Gastrocnemius medialis (tissue), 4 donors: ENCODE results near the gene MYZAP. TPM values are rescaled to one million over a fixed set of nuclear protein-coding genes. Genes with fewer than 3 reads are reported as not detected.
"Not testable (repeated sequence)": the region's sequence is repeated elsewhere in the genome, so short reads cannot be mapped to it uniquely, and the experiment has no call there.

ENCODE experiments used
- ATAC-seq, 2 donors: fragments of 150-250 bp; one replicate each; pipeline ENCODE4 v1.9.1; 2016
- DNase-seq, 2 donors: peaks; one replicate each; pipeline ENCODE4 v3.0.0-alpha.2; 2019
- H3K27ac ChIP-seq, 4 donors: fragments of 200-600 bp; sonication (generic); 1 replicate in 1 of 4; 2 replicates in 3 of 4; pipeline ENCODE4 v1.5.1; 2016 to 2018; ENCODE audit warnings: mild to moderate bottlenecking in 2 of 4, moderate library complexity in 1 of 4
- H3K27me3 ChIP-seq, 3 donors: fragments of 200-600 bp; sonication (generic) in 2 of 3; 1 replicate in 1 of 3; 2 replicates in 2 of 3; pipeline versions ENCODE4 v1.5.1 to v1.6.0; 2016 to 2019; ENCODE audit warnings: mild to moderate bottlenecking in 1 of 3, moderate library complexity in 1 of 3
- H3K36me3 ChIP-seq, 2 donors: fragments of 200-600 bp; sonication (generic) in 1 of 2; one replicate each; pipeline ENCODE4 v1.5.1; 2017 to 2018
- H3K4me1 ChIP-seq, 2 donors: fragments of 200-600 bp; sonication (generic) in 1 of 2; one replicate each; pipeline ENCODE4 v1.5.1; 2016 to 2017; ENCODE audit warnings: mild to moderate bottlenecking in 2 of 2
- H3K4me3 ChIP-seq, 4 donors: fragments of 200-600 bp; sonication (generic) in 3 of 4; 1 replicate in 1 of 4; 2 replicates in 3 of 4; pipeline ENCODE4 v1.5.1; 2016 to 2019; ENCODE audit warnings: mild to moderate bottlenecking in 2 of 4
- H3K9me3 ChIP-seq, 3 donors: fragments of 200-600 bp; sonication (generic) in 2 of 3; 1 replicate in 1 of 3; 2 replicates in 2 of 3; pipeline ENCODE4 v1.5.1; 2016 to 2019
- CTCF ChIP-seq, 5 experiments: fragments of 450-650 bp in 3 of 5; fragments of 200-600 bp in 2 of 5; sonication (generic) in 2 of 5; IDR thresholded peaks in 4 of 5; conservative IDR thresholded peaks in 1 of 5; 1 replicate in 4 of 5; 2 replicates in 1 of 5; pipeline ENCODE4 v1.5.1; 2016 to 2019; ENCODE audit warnings: antibody characterized with exemption in 5 of 5, mild to moderate bottlenecking in 3 of 5, moderate library complexity in 3 of 5
- POLR2A ChIP-seq, 2 donors: fragments of 450-650 bp; IDR thresholded peaks; one replicate each; pipeline ENCODE4 v1.6.1; 2017; ENCODE audit warnings: antibody characterized with exemption in 2 of 2, mild to moderate bottlenecking in 2 of 2, moderate library complexity in 2 of 2
- in situ Hi-C, 4 donors: fragments of 200-750 bp; cut with MboI; loops; one replicate each; pipeline versions ENCODE4 v1.15.0 to v1.8.0; 2017; ENCODE audit warnings: low sequenced_read_pairs in 4 of 4
- intact Hi-C: fragments of 100-400 bp; cut with DNase I; formaldehyde crosslinking; loops from one replicate; pipeline ENCODE4 v1.15.1; 2023; ENCODE audit warnings: low total_unique reads
- total RNA-seq, 4 donors: library from RNA; depleted of rRNA; stranded (reverse); fragments of >200 nt; gene quantifications; one replicate each; pipeline versions ENCODE4 v1.1.0 to v1.2.3, GENCODE V29; 2016

Gene MYZAP
- total RNA-seq, 4 donors from 2014 or later: 1.3 to 9.4 (median 1.4) TPM

GRCh38 chr15:57611938-57612337 lies 20.2 kb downstream of the MYZAP start:
- Histone ChIP-seq H3K9me3 (no peaks in the 10 kb centered on the region), H3K27me3 (no peaks in the 10 kb centered on the region), H3K36me3 (no peaks in the 10 kb centered on the region), H3K27ac (peak overlapping the region in 2 of 4 donors; percentile 27 to 55), H3K4me3 (no peak overlapping the region), H3K4me1 (peaks cover 17 to 35% of the 10 kb centered on the region in 2 donors)
- intact Hi-C loops: loop anchor here (1.0 kb wide), 1 partner anchor 52 kb away; no protein-coding TSS in a partner anchor
- TF ChIP-seq POLR2A (IDR thresholded peaks at IDR 0.05) (no peak), CTCF (IDR thresholded peaks at IDR 0.05 in 4 of 5, conservative IDR thresholded peaks at IDR 0.05 in 1 of 5) (peak in 4 of 5 experiments; percentile 13 to 47 (median 36))
- in situ Hi-C loops: loop anchor here in 1 of 4 donors (5.0 kb wide), 1 partner anchor 50 kb away; no protein-coding TSS in a partner anchor
- peak; percentile 58 to 72 for ATAC-seq
- peak; percentile 30 to 52 for DNase-seq

- Histone ChIP-seq H3K4me1 (peaks cover 17 to 40% of the 10 kb centered on the region in 2 donors), H3K9me3 (no peaks in the 10 kb centered on the region), H3K27ac (no peak overlapping the region), H3K27me3 (no peaks in the 10 kb centered on the region), H3K4me3 (no peak overlapping the region), H3K36me3 (no peaks in the 10 kb centered on the region)
- in situ Hi-C loops (loop anchor here in 1 of 4 donors (5.0 kb wide), 1 partner anchor 52 kb away; no protein-coding TSS in a partner anchor), intact Hi-C loops (no loop called here)
- DNase-seq: no peak
- no peak for TF ChIP-seq POLR2A (IDR thresholded peaks at IDR 0.05)
- no peak for TF ChIP-seq CTCF (IDR thresholded peaks at IDR 0.05 in 4 of 5, conservative IDR thresholded peaks at IDR 0.05 in 1 of 5)
- no peak for ATAC-seq
Measured at GRCh38 chr15:57614241-57614640, 22.5 kb downstream of the MYZAP start.

GRCh38 chr15:57615951-57616496 lies 24.3 kb downstream of the MYZAP start:
- ATAC-seq (peak; percentile 60 to 66), DNase-seq (peak in 1 of 2 donors; percentile 35)
- Histone ChIP-seq H3K27ac (peak overlapping the region in 1 of 4 donors; percentile 13), H3K4me1 (peaks cover 26 to 41% of the 10 kb centered on the region in 2 donors)
- intact Hi-C loops, H3K4me3 ChIP-seq, in situ Hi-C loops, H3K36me3 ChIP-seq, H3K27me3 ChIP-seq, H3K9me3 ChIP-seq: not testable (repeated sequence)

- Histone ChIP-seq H3K4me3 (no peak overlapping the region), H3K9me3 (no peaks in the 10 kb centered on the region), H3K4me1 (peaks cover 26 to 33% of the 10 kb centered on the region in 2 donors), H3K36me3 (no peaks in the 10 kb centered on the region), H3K27ac (no peak overlapping the region), H3K27me3 (no peaks in the 10 kb centered on the region)
- in situ Hi-C loops: no loop called here
- intact Hi-C loops: no loop called here
- no peak for ATAC-seq
- TF ChIP-seq CTCF (IDR thresholded peaks at IDR 0.05 in 4 of 5, conservative IDR thresholded peaks at IDR 0.05 in 1 of 5) (no peak), POLR2A (IDR thresholded peaks at IDR 0.05) (no peak)
- DNase-seq: no peak
Measured at GRCh38 chr15:57618325-57618724, 26.6 kb downstream of the MYZAP start.

- Histone ChIP-seq H3K9me3 (no peaks in the 10 kb centered on the region), H3K4me1 (peaks cover 25 to 33% of the 10 kb centered on the region in 2 donors), H3K27ac (peak overlapping the region in 2 of 4 donors; percentile 10 to 36), H3K4me3 (no peak overlapping the region), H3K27me3 (no peaks in the 10 kb centered on the region), H3K36me3 (no peaks in the 10 kb centered on the region)
- TF ChIP-seq POLR2A (IDR thresholded peaks at IDR 0.05) (no peak), CTCF (IDR thresholded peaks at IDR 0.05 in 4 of 5, conservative IDR thresholded peaks at IDR 0.05 in 1 of 5) (peak in 1 of 5 experiments; percentile 14)
- intact Hi-C loops (no loop called here), in situ Hi-C loops (no loop called here)
- ATAC-seq (peak; percentile 62 to 88), DNase-seq (peak in 1 of 2 donors; percentile 34)
Measured at GRCh38 chr15:57619746-57620145, 28.0 kb downstream of the MYZAP start.
